K562 (cell line): ENCODE data around the gene ITGBL1. TPM values are rescaled to one million over a fixed set of nuclear protein-coding genes. Genes with fewer than 3 reads are reported as not detected.

Experiments
- ATAC-seq: fragments of 200-7000 bp; cut with Tn5 transposase; 3 replicates; pipeline ENCODE4 v1.9.1; 2020; ENCODE audit warnings: moderate library complexity
- BruUV-seq: library from RNA; stranded (reverse); fragments of 400-500 nt; replicated peaks from 2 replicates; lab custom pipeline; 2021; lab: Mats Ljungman, UMichigan
- CTCF ChIA-PET: fragments of 300-600 bp; formaldehyde crosslinking; extraction: SDS; loops from one replicate; lab custom pipeline; 2021; ENCODE audit warnings: low intra/inter-chr PET ratio; lab: Yijun Ruan, JAX
- POLR2A ChIA-PET: fragments of 300-600, 350-650 bp; sonication (Branson Sonifier 250); formaldehyde crosslinking; extraction: SDS; loops from one replicate; lab custom pipeline; 2021; ENCODE audit warnings: antibody characterized with exemption, inconsistent platforms; lab: Yijun Ruan, JAX
- DNase-seq, 4 experiments: peaks; one replicate each; pipeline versions ENCODE4 v3.0.0 to v3.0.0-alpha.2; 2011 to 2018; ENCODE audit warnings: low spot score in 3 of 4, mixed read lengths in 3 of 4; ENCODE audit errors: extremely low read depth in 1 of 4
- FAIRE-seq: peaks from 2 replicates; lab custom pipeline; 2011; peaks lifted over from hg19 to GRCh38; lab: Jason Lieb, UNC
- H2AFZ ChIP-seq: 2 replicates; pipeline ENCODE4 v1.6.0; 2011; ENCODE audit warnings: low read depth, low read length, control low read depth, inconsistent platforms
- H3K27ac ChIP-seq: fragments of 200-600 bp; 3 replicates; pipeline ENCODE4 v1.8.0; 2011; ENCODE audit warnings: low read depth, mild to moderate bottlenecking, control low read depth, inconsistent platforms, low read length, moderate library complexity, mixed read lengths; ENCODE audit errors: extremely low read depth
- H3K27me3 ChIP-seq, 2 experiments: fragments of 300-600 bp in 1 of 2; 2 replicates in 1 of 2; 3 replicates in 1 of 2; pipeline versions ENCODE4 v1.6.0 to v1.8.0; 2011; ENCODE audit warnings: inconsistent platforms in 2 of 2, low read length in 2 of 2, mild to moderate bottlenecking in 1 of 2, mixed read lengths in 1 of 2, moderate library complexity in 1 of 2; ENCODE audit not compliant: control insufficient read depth in 2 of 2, insufficient read depth in 2 of 2
- H3K36me3 ChIP-seq: fragments of 300-600 bp; 3 replicates; pipeline ENCODE4 v1.8.0; 2011; ENCODE audit warnings: mild to moderate bottlenecking, low read length, inconsistent platforms; ENCODE audit not compliant: control insufficient read depth, insufficient read depth
- H3K4me1 ChIP-seq, 2 experiments: fragments of 200-600 bp in 1 of 2; replicated peaks in 1 of 2; 2 replicates in 1 of 2; 3 replicates in 1 of 2; pipeline versions ENCODE4 v1.5.1 to v1.8.0; 2011; ENCODE audit warnings: inconsistent platforms in 2 of 2, low read length in 2 of 2, mild to moderate bottlenecking in 1 of 2, mixed read lengths in 1 of 2, moderate library complexity in 1 of 2; ENCODE audit not compliant: control insufficient read depth in 2 of 2, insufficient read depth in 2 of 2
- H3K4me2 ChIP-seq: 2 replicates; pipeline ENCODE4 v1.6.1; 2011; ENCODE audit warnings: low read length, control low read depth, inconsistent platforms, mixed read lengths; ENCODE audit not compliant: insufficient read depth
- H3K4me3 ChIP-seq: fragments of 200-600 bp; sonication (generic), shearing (Covaris generic); 2 replicates; pipeline ENCODE4 v1.5.1; 2016; ENCODE audit warnings: control low read depth, inconsistent platforms
- H3K79me2 ChIP-seq: fragments of 200-600 bp; 3 replicates; pipeline ENCODE4 v1.8.0; 2011; ENCODE audit warnings: low read length, inconsistent platforms; ENCODE audit not compliant: control insufficient read depth, insufficient read depth
- H3K9ac ChIP-seq, 2 experiments: 2 replicates each; pipeline versions ENCODE4 v1.6.0 to v1.6.1; 2011; ENCODE audit warnings: low read depth in 2 of 2, low read length in 2 of 2, control low read depth in 1 of 2, inconsistent platforms in 1 of 2, mild to moderate bottlenecking in 1 of 2, mixed read lengths in 1 of 2; ENCODE audit not compliant: insufficient read depth in 1 of 2
- H3K9me1 ChIP-seq: one replicate; pipeline ENCODE4 v1.6.0; 2011; ENCODE audit warnings: inconsistent platforms, mild to moderate bottlenecking, low read length, moderate library complexity; ENCODE audit not compliant: control insufficient read depth, insufficient read depth
- H3K9me3 ChIP-seq: replicated peaks from 2 replicates; pipeline ENCODE4 v1.5.1; 2011; ENCODE audit warnings: low read depth, low read length, inconsistent platforms; ENCODE audit not compliant: control insufficient read depth, insufficient read depth
- H4K20me1 ChIP-seq: replicated peaks from 2 replicates; pipeline ENCODE4 v1.6.1; 2011; ENCODE audit warnings: low read length, inconsistent platforms, mixed read lengths; ENCODE audit not compliant: control insufficient read depth, insufficient read depth
- CHD7 ChIP-seq: fragments of 200-600 bp; sonication (generic); IDR thresholded peaks from one replicate; pipeline ENCODE4 v1.6.1; 2012; ENCODE audit warnings: mild to moderate bottlenecking, low read depth, low read length, inconsistent platforms
- MYC ChIP-seq, 2 experiments: fragments of 250-450 bp in 1 of 2; sonication (Bioruptor Pico) in 1 of 2; IDR thresholded peaks; 2 replicates each; pipeline versions ENCODE4 v1.5.1 to v1.6.1; 2012 to 2021; ENCODE audit warnings: low read depth in 2 of 2, borderline replicate concordance in 1 of 2, improper control_type of control experiment in 1 of 2, low read length in 1 of 2, mild to moderate bottlenecking in 1 of 2, moderate library complexity in 1 of 2
- ZNF75A ChIP-seq: fragments of 450-650 bp; formaldehyde crosslinking; IDR thresholded peaks from 2 replicates; pipeline ENCODE4 v1.4.0; 2020; ENCODE audit warnings: mild to moderate bottlenecking
- ZNF766 ChIP-seq: fragments of 200-800 bp; sonication (Bioruptor generic); conservative IDR thresholded peaks from 2 replicates; pipeline ENCODE4 v1.6.1; 2016; ENCODE audit warnings: missing genetic modification characterization, missing compliant biosample characterization
- WGBS: fragments of 100-300 bp; shearing (Covaris generic); methylation state at CpG from one replicate; pipeline ENCODE4 v1.1.6; 2016; ENCODE audit warnings: low coverage, mixed read lengths; ENCODE audit not compliant: insufficient coverage; ENCODE audit errors: missing lambda C conversion rate; 5-methylcytosine and 5-hydroxymethylcytosine counted together
- in situ Hi-C: fragments of 300-500 bp; cut with MboI; formaldehyde crosslinking; loops from 4 replicates; pipeline ENCODE4 v1.15.0; 2018; ENCODE audit warnings: inconsistent platforms, mixed read lengths
- intact Hi-C: fragments of 100-400 bp; cut with micrococcal nuclease; formaldehyde crosslinking; loops from 2 replicates; pipeline ENCODE4 v1.14.2; 2022
- polyA plus RNA-seq, 8 experiments: library from polyadenylated mRNA; depleted of rRNA in 4 of 8; stranded (reverse) in 5 of 8; unstranded in 3 of 8; fragments of >200 nt; fragmentation: Nextera tagmentation in 2 of 8; fragmentation: Illumina TruSeq in 1 of 8; extraction: Ambion mirVana in 2 of 8; extraction: Trizol in 1 of 8; gene quantifications; 2 replicates each; pipeline versions ENCODE4 v1.2.1 to v1.2.3, GENCODE V29; 2011 to 2014; ENCODE audit warnings: inconsistent platforms in 1 of 8, missing spikeins in 1 of 8
- total RNA-seq, 7 experiments: library from RNA; depleted of rRNA in 6 of 7; stranded (reverse); fragments of >200 nt in 6 of 7; fragmentation: Illumina TruSeq in 2 of 7; extraction: Trizol in 2 of 7; gene quantifications; 2 replicates each; pipeline versions ENCODE4 v1.2.1 to v1.2.3, GENCODE V29; 2011 to 2021; ENCODE audit warnings: low replicate concordance in 1 of 7
- TF ChIP-seq, protein P1 (sequence below): fragments of 250-450 bp; sonication (Bioruptor Pico); IDR thresholded peaks from 2 replicates; pipeline ENCODE4 v1.9.0; 2021; ENCODE audit warnings: mild to moderate bottlenecking
- TF ChIP-seq, protein P2 (sequence below): sonication (generic); formaldehyde crosslinking; IDR thresholded peaks from 2 replicates; pipeline ENCODE4 v1.8.1; 2023; ENCODE audit warnings: mild to moderate bottlenecking, missing genetic modification reagents

The ITGBL1 gene
- total and polyA plus RNA-seq, 9 of the 15 experiments (the other 6 are each of a cell fraction or from before 2014, with no cell fraction given): 0.04 to 0.73 (median 0.32) TPM; not detected in 1

- TF ChIP-seq MYC (IDR thresholded peaks at IDR 0.05; ENCODE audit: low read depth, low read length) (no peak), MYC (CRISPR knock-in tag; IDR thresholded peaks at IDR 0.05; ENCODE audit: borderline replicate concordance, low read depth) (no peak), ZNF75A (no peak), ZNF766 (CRISPR knock-in tag) (no peak)
- TF ChIP-seq, protein P1, sequence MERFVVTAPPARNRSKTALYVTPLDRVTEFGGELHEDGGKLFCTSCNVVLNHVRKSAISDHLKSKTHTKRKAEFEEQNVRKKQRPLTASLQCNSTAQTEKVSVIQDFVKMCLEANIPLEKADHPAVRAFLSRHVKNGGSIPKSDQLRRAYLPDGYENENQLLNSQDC (CRISPR knock-in tag): no peak
Observed at GRCh38 chr13:101660711-101661110, 208.2 kb downstream of the ITGBL1 start (continued).

DNA sequence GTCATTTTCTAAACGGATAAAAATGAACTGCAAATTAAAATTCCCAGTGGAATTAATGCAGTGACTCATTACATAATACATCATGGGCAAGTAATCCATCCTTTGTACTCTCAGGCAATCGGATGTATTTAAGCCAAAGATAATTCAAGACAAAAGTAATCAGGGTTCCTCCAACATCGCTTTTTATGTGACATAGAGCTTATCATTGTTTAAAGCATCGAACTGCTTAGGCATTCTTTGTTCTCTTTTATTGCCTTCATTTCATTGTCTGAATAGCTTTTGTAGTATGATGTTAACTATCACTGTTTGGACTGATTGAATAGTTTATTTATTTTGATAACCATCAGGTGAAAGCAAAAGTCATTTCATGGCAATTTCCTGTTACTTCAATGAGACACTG is 209.4 kb downstream of the ITGBL1 start:
- Histone ChIP-seq H3K36me3 (no peaks in the 10 kb centered on the region), H3K27ac (no peak overlapping the region), H3K9me1 (no peaks in the 10 kb centered on the region), H3K27me3 (no peaks in the 10 kb centered on the region), H3K9me3 (no peaks in the 10 kb centered on the region), H3K9ac (no peak overlapping the region), H2AFZ (no peak overlapping the region), H4K20me1 (no peaks in the 10 kb centered on the region), H3K4me1 (no peaks in the 10 kb centered on the region), H3K79me2 (no peaks in the 10 kb centered on the region), H3K4me2 (no peak overlapping the region), H3K4me3 (no peak overlapping the region)
- ATAC-seq (no peak), DNase-seq (no peak), FAIRE-seq (no peak)
- WGBS: 8% methylated on average over 4 of the region's 4 CpGs
- POLR2A ChIA-PET: no interaction called here
- intact Hi-C loops: no loop called here
- BruUV-seq: no TSS peak
- in situ Hi-C loops: no loop called here
- CTCF ChIA-PET: interaction anchor here (0.6 kb wide), 1 partner anchor 93 kb away, joined by 3 read pairs; no protein-coding TSS in a partner anchor
- TF ChIP-seq CHD7: no peak
- TF ChIP-seq, protein P2, sequence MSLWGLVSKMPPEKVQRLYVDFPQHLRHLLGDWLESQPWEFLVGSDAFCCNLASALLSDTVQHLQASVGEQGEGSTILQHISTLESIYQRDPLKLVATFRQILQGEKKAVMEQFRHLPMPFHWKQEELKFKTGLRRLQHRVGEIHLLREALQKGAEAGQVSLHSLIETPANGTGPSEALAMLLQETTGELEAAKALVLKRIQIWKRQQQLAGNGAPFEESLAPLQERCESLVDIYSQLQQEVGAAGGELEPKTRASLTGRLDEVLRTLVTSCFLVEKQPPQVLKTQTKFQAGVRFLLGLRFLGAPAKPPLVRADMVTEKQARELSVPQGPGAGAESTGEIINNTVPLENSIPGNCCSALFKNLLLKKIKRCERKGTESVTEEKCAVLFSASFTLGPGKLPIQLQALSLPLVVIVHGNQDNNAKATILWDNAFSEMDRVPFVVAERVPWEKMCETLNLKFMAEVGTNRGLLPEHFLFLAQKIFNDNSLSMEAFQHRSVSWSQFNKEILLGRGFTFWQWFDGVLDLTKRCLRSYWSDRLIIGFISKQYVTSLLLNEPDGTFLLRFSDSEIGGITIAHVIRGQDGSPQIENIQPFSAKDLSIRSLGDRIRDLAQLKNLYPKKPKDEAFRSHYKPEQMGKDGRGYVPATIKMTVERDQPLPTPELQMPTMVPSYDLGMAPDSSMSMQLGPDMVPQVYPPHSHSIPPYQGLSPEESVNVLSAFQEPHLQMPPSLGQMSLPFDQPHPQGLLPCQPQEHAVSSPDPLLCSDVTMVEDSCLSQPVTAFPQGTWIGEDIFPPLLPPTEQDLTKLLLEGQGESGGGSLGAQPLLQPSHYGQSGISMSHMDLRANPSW: no peak
